Measurements from ENCODE around the gene PRKCG. TPM values are rescaled to one million over a fixed set of nuclear protein-coding genes. Genes with fewer than 3 reads are reported as not detected.

Gene PRKCG
- total RNA-seq, 1 experiment from 2014 or later = 2.8 TPM

DNA sequence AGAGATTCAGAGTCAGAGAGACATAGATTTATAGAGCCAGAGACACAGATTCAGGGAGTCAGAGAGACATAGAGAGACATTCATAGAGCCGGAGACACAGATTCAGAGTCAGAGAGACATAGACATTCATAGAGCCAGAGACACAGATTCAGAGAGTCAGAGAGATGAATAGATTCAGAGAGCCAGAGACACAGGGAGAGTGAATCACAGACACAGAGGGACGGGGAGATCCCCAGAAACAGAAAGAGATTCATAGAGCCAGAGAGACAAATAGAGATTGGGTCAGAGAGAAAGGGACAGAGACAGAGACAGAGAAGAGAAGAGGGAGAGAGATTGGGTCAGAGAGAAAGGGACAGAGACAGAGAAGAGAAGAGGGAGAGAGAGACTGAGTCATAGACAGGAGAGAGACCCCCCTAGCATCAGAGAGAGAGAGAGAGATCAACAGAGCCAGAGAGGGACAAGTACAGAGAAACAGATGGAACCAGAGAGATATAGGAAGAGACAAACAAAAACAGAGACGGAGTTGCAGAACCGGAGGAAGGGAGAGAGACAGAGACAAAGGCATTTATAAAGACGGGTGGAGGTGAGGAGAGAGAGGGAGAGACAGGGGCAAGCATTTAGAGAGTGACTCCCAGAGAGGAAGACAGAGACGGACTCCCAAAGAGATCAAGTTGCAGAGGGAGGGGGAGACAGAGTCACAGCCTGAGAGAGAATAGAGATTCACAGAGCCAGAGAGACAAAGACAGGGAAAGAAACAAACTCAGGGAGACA, 1.1 kb upstream of the PRKCG start:
- Histone ChIP-seq H3K4me3 (replicated peaks in 1 of 2; ENCODE audit: low read depth in 1 of 2, low read length in 2 of 2) (peak overlapping the region in 1 of 2 experiments; percentile 52; a peak in 1 of 4 replicates), H3K9me3 (ENCODE audit: control insufficient read depth in 1 of 2, insufficient read depth in 1 of 2, low read depth in 1 of 2, low read length in 2 of 2) (no peaks in the 10 kb centered on the region), H3K36me3 (ENCODE audit: control insufficient read depth in 1 of 2, insufficient read depth in 2 of 2, low read length in 2 of 2) (no peaks in the 10 kb centered on the region; a peak in 1 of 4 replicates), H3K4me2 (ENCODE audit: low read length) (peak overlapping the region; percentile 89), H3K79me2 (ENCODE audit: insufficient read depth, low read length) (no peaks in the 10 kb centered on the region), H4K20me1 (ENCODE audit: insufficient read depth) (no peaks in the 10 kb centered on the region), H3K9ac (ENCODE audit: low read length) (peak overlapping the region; percentile 49; the same call in 1 of the 2 replicates), H3K9me2 (ENCODE audit: insufficient read depth) (no peaks in the 10 kb centered on the region), H3K4me1 (ENCODE audit: control insufficient read depth in 1 of 2, insufficient read depth in 2 of 2, low read length in 2 of 2) (peaks cover 21 to 37% of the 10 kb centered on the region in 2 experiments), H2AFZ (ENCODE audit: low read depth, low read length, poor library complexity, severe bottlenecking) (peak overlapping the region; percentile 24), H3K27me3 (ENCODE audit: insufficient read depth, low read length) (no peaks in the 10 kb centered on the region), H3K27ac (ENCODE audit: low read depth, low read length) (no peak overlapping the region)
- ChIA-PET POLR2A (interaction anchor here (2.8 kb wide), 1 partner anchor 13 kb away, joined by 11 read pairs; the partner anchor contains the start of gene MYADM), RAD21 (ENCODE audit: low non-redundant PET in 1 of 2, low total read pairs in 2 of 2, uncharacterized antibody in 2 of 2, unreplicated experiment in 2 of 2) (no interaction called here), CTCF (no interaction called here)
- DNase-seq (ENCODE audit: low read depth, low spot score) (no peak), ATAC-seq (no peak)
- no peak for TF ChIP-seq EZH2phosphoT487 (IDR thresholded peaks at IDR 0.05; ENCODE audit: borderline replicate concordance)
- no peak for TF ChIP-seq EZH2 (IDR thresholded peaks at IDR 0.05)
- TF ChIP-seq, protein P1, sequence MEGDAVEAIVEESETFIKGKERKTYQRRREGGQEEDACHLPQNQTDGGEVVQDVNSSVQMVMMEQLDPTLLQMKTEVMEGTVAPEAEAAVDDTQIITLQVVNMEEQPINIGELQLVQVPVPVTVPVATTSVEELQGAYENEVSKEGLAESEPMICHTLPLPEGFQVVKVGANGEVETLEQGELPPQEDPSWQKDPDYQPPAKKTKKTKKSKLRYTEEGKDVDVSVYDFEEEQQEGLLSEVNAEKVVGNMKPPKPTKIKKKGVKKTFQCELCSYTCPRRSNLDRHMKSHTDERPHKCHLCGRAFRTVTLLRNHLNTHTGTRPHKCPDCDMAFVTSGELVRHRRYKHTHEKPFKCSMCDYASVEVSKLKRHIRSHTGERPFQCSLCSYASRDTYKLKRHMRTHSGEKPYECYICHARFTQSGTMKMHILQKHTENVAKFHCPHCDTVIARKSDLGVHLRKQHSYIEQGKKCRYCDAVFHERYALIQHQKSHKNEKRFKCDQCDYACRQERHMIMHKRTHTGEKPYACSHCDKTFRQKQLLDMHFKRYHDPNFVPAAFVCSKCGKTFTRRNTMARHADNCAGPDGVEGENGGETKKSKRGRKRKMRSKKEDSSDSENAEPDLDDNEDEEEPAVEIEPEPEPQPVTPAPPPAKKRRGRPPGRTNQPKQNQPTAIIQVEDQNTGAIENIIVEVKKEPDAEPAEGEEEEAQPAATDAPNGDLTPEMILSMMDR (IDR thresholded peaks at IDR 0.05 in 2 of 3, conservative IDR thresholded peaks at IDR 0.05 in 1 of 3; ENCODE audit: borderline replicate concordance in 1 of 3, insufficient read depth in 1 of 3, low read depth in 2 of 3, low read length in 2 of 3) = no peak
- BruUV-seq (replicated peaks) = no TSS peak
- intact Hi-C loops (cut with micrococcal nuclease) = no loop called here
